ENCODE measurements around the gene ITGAE. TPM values are rescaled to one million over a fixed set of nuclear protein-coding genes. Genes with fewer than 3 reads are reported as not detected.
A peak's percentile ranks its signal among the peaks of the same experiment; 100 is the strongest.

The ITGAE gene
- total and polyA plus RNA-seq, 8 donors: 4.4 to 29.0 (median 7.0) TPM

- intact Hi-C loops (cut with DNase I): loop anchor here in 2 of 3 donors (10.0 kb wide), 1 partner anchor 94 kb away; no protein-coding TSS in a partner anchor
- WGBS, 2 donors: 66% methylated on average over 7 of the region's 7 CpGs
Measured at GRCh38 chr17:3828151-3828851, 27.3 kb upstream of the ITGAE start.

GRCh38 chr17:3827124-3827773 is 26.3 kb upstream of the ITGAE start:
- Histone ChIP-seq H3K27ac (no peak overlapping the region), H3K36me3 (peaks cover 0 to 37% (median 5%) of the 10 kb centered on the region in 3 donors), H3K9me3 (no peaks in the 10 kb centered on the region), H3K4me1 (no peaks in the 10 kb centered on the region), H3K27me3 (no peaks in the 10 kb centered on the region), H3K4me3 (no peak overlapping the region)
- FAIRE-seq (no peak), DNase-seq (peak in 3 of 6 donors; percentile 26 to 65 (median 59)), ATAC-seq (peak; percentile 56 to 85 (median 70))
- TF ChIP-seq CTCF (IDR thresholded peaks at IDR 0.05): peak; percentile 12 to 54 (median 40)
- WGBS, 2 donors: 50 to 53% methylated on average over 6 of the region's 6 CpGs
- intact Hi-C loops (cut with DNase I): loop anchor here in 2 of 3 donors (10.0 kb wide), 1 partner anchor 92 kb away; no protein-coding TSS in a partner anchor

More at GRCh38 chr17:3828151-3828851, 27.3 kb upstream of the ITGAE start:
- H3K4me1 ChIP-seq: no peaks in the 10 kb centered on the region
- DNase-seq: no peak
- no peak overlapping the region for H3K4me3 ChIP-seq
- H3K27me3 ChIP-seq: no peaks in the 10 kb centered on the region
- no peak overlapping the region for H3K27ac ChIP-seq
- no peak for FAIRE-seq
- peaks cover 0 to 39% (median 5%) of the 10 kb centered on the region in 3 donors for H3K36me3 ChIP-seq
- no peaks in the 10 kb centered on the region for H3K9me3 ChIP-seq
- ATAC-seq: no peak
- TF ChIP-seq CTCF (IDR thresholded peaks at IDR 0.05): no peak

GRCh38 chr17:3826191-3826590 is 25.2 kb upstream of the ITGAE start:
- Histone ChIP-seq H3K9me3 (no peaks in the 10 kb centered on the region), H3K36me3 (peaks cover 0 to 47% (median 5%) of the 10 kb centered on the region in 3 donors), H3K4me1 (no peaks in the 10 kb centered on the region), H3K27ac (no peak overlapping the region), H3K4me3 (no peak overlapping the region), H3K27me3 (no peaks in the 10 kb centered on the region)
- ATAC-seq (no peak), DNase-seq (no peak), FAIRE-seq (no peak)
- intact Hi-C loops (cut with DNase I): loop anchor here in 2 of 3 donors (10.0 kb wide), 1 partner anchor 91 kb away; no protein-coding TSS in a partner anchor
- 80 to 88% methylated on average over 4 of the region's 4 CpGs for WGBS, 2 donors
- no peak for TF ChIP-seq CTCF (IDR thresholded peaks at IDR 0.05)

GRCh38 chr17:3821101-3821500 is 20.1 kb upstream of the ITGAE start:
- ATAC-seq (no peak), FAIRE-seq (no peak)
- WGBS, 2 donors: 69 to 78% methylated on average over 9 of the region's 9 CpGs

More at GRCh38 chr17:3821101-3821500, 20.1 kb upstream of the ITGAE start:
- Histone ChIP-seq H3K4me1 (no peaks in the 10 kb centered on the region), H3K9me3 (no peaks in the 10 kb centered on the region), H3K36me3 (peaks cover 0 to 75% (median 4%) of the 10 kb centered on the region in 3 donors), H3K27me3 (no peaks in the 10 kb centered on the region), H3K27ac (no peak overlapping the region), H3K4me3 (no peak overlapping the region)
- intact Hi-C loops (cut with DNase I): loop anchor here in 2 of 3 donors (10.0 kb wide), 1 partner anchor 86 kb away; no protein-coding TSS in a partner anchor
- no peak for DNase-seq
- no peak for TF ChIP-seq CTCF (IDR thresholded peaks at IDR 0.05)
